HG02571 (cell line): Measurements from ENCODE around the gene E2F1.

Experiments used
- ATAC-seq: cut with Tn5 transposase; IDR thresholded peaks from one replicate; pipeline ENCODE4 v1.9.1; 2021; ENCODE audit warnings: mild to moderate bottlenecking, moderate library complexity; ENCODE audit not compliant: unreplicated experiment

Gene E2F1

DNA sequence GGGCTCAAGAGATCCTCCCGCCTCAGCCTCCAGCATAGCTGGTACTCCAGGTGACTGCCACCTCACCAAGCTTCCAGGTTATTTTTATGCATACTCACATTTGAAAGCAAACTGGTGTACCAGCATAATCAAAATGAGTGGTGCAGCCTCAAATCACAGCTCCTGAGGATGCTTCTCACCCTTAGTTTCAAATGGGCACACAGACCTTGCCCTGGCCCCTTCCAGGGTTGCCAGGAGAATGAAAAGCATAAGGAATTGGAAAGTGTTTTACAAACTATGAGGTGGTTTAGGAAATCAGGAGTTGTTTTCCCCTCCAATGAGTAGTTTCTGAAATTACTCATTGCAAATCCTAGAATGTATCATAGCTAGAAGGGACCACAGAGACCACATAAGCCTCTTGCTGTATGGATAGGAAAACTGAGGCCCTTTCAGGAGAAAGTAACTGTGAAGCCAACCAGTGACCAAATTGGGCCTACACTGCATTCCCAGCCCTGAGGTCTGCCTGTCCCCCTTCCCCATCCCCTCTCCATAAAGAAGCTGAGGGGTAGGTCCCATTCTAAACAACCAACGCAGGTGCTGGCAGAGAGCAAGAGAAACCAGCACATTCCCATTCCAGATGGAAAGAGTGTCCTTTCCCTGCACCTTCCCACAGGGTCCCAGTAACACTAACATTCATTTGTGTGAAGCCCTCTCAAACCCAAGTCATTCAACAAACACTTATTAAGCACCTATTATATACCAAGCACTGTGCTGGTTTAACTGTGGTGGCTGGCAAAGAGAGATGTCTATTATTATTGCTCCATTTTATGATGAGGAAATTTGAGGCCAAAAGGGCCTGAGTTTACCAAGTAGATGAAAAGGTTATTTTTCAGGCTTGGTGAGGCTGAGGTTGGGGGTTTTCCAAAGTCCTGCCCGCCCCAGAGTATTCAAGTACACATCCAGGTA, 2.1 kb upstream of the E2F1 start:
- ATAC-seq, result no peak

DNA sequence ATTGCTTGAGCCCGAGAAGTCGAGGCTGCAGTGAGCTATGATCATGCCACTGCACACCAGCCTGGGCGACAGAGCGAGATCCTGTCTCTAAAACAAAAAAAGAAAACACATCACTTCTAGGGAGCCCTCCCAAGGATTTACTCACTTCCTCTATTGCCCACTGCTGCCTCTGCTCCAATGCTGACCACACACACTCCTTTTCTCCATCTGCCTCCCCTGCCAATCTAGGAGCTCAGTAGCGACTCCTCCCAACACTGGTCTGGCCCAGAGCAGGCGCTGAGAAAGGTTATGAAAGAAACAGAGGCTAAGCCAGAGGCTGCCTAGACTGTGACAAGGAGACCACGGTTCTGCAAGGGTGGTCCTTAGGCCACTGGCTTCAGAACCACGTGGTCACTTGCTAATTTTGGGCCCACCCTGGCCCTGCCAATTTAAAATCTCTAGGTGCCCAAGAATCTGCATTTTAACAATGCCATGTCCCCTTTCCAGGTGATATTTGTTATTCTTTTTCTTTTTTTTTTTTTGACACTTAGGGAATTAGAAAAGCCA, 1.3 kb upstream of the E2F1 start:
- ATAC-seq, result no peak

DNA sequence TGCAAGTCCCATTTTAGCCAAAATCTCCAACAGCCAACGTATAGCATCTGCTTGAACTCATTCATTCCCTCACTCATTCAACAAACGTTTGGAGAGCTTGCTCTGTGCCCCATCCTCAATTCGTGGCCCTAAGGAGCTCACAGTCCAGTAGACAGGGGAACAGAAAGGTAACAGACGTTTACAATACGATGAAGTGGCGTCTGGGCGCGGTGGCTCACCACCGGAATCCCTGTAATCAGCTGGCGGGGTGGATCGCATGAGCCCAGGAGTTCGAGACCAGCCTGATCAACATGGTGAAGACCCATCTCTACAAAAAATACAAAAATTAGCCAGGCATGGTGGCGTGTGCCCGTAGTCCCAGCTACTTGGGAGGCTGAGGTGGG, 790 bp upstream of the E2F1 start:
- ATAC-seq, result no peak

DNA sequence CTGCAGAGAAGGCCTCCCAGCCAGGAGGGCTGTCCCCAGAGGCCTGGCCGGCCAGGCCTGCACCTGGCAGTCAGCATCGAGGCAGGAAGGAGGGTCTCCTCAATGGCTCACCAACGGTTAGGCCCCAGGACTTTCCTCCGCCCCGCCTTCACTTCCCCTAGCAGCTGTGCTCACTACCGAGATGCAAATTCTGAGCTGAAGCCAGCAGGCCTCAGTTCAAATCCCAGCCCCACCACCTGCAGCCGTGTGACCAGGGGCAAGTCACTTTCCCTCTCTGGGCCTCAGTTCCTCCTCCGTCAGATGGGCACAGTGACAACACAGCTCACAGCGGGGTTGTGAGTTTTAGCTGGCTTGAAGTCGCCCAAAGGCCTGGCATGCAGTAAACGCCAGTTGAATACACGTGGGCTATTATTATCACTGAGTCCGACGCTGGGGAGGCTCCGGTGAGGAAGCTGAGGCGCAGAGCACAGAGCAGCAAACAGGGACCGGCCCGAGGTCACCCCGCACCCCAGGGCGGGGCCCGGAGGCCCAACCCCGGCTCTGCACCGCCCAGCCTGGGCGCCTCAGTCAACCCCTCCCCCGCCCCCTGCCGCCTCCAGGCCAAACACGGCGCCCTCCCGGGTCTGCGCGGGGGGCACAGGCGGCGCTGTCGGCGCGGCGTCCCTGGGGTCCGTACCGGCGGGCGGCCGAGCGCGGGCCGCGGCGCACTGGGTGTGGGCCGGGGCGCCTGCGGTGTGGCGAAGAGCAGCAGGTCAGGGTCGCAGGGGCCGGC, 671 bp downstream of the E2F1 start:
- ATAC-seq, result peak; percentile 30

GRCh38 chr20:33684533-33685327, 1.5 kb downstream of the E2F1 start:
- no peak for ATAC-seq

- ATAC-seq, result no peak
Measured at GRCh38 chr20:33681728-33682353, 4.3 kb downstream of the E2F1 start.

DNA sequence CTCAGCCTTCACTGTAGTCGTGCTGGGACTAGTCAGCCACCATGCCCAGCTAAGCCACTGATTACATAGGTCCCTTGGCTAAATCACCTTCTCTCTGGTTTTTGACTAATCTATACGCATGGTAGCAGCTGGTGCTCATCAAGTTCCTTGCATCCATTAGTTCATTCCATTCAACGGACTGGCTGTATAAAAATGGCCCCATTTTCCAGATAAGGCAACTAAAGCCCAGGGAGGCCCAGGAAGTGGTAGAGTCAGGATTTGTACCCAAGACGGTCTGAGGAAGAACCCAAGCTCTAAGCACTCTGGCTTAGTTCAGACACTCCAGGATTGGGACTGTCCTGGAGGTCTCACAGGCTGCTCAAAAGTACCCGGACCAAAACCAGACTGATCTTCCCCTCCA, 4.9 kb downstream of the E2F1 start:
- no peak for ATAC-seq

DNA sequence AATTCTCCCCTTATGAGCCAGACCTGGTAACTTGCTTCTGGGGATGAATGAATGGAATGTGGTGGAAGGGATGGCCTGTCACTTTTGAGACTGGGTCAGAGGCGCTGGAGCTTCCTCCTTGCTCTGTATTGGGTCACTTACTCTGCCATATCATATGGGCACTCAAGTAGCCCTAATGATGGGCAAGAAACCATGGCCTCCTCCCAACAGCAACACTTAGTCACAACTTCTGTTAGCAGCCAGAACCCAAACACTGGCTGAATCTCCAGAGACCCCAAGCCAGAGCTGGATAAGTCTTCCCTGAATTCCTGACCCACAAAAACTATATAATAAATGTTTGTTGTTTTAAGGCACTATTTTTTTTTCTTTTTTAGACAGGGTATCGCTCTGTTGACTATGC, 5.5 kb downstream of the E2F1 start:
- ATAC-seq, result no peak

- peak; percentile 51 for ATAC-seq
Measured at GRCh38 chr20:33679758-33680485, 6.3 kb downstream of the E2F1 start.

DNA sequence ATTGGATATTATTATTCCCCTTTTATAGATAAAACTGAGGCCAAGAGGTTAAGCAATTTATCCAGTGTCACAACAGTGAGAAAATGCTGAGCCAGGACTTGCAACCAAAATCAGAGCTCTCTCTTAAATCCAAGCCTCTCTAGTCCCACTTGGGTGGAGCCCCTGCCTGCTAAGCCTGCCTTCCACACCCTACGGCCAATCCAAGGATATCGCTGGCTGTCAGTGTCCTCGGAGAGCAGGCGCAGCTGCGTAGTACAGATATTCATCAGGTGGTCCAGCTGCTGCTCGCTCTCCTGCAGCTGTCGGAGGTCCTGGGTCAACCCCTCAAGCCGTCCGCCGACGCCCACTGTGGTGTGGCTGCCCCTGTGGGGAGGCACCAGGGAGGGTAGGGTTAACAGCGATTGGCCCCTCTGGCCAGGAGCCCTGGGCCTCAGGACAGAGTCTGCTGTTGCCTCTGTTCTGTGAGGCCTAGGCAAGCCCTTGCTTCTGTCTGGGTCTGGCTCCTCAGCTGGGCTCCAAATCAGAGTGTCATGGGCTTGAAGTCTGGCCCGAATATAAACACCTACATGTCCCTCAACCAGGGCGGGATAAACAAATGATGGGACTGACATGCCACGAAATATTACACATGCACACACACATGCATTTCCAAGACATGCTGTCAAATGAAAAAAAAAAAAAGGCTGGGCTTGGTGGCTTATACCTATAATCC, 8.0 kb downstream of the E2F1 start:
- no peak for ATAC-seq

GRCh38 chr20:33676652-33677645, 9.2 kb downstream of the E2F1 start:
- ATAC-seq, result no peak

GRCh38 chr20:33676121-33676520, 10.1 kb downstream of the E2F1 start:
- no peak for ATAC-seq

DNA sequence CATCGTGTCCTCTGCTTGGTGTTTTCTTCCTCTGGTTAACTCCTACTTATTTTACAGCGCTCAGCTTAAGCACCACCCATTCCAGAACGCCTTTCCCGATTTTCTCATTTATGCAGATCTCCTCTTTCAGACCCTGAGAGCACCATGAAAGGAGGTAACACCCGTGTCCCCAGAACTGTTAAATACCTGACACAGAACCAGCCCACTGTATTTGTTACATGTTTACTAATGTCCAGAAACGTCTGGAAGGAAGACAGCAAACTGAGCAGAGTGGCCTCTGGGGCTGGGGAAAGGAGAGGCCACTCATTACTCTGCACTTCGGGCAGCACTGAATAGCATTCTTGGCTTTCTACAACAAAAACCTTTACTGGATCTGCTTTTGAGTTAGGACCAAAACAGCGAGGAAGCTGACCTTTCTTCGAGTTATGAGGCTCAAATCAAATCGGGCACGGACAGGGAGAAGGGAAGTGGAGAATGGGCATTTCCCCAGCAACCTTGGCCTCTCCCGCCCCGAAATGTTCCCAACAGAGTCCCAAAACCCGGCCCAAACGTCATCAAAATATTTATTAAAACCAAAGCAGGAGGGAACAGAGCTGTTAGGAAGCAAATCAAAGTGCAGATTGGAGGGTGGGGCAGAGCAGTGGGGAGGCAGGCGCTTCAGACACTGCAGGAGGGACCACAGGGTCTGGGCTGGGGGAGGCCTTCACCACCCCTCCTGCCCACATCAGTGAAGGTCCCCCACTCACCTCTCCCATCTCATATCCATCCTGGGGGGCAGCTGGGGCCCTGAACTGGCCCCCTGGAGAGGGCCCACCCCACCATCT, 10.8 kb downstream of the E2F1 start:
- ATAC-seq, result no peak

- ATAC-seq, result peak; percentile 58
Measured at GRCh38 chr20:33674294-33675135, 11.7 kb downstream of the E2F1 start, which contains the start of gene NECAB3. NECAB3 (minus strand) TSS chr20:33674428; CDS start chr20:33674352, 76 bp downstream.

DNA sequence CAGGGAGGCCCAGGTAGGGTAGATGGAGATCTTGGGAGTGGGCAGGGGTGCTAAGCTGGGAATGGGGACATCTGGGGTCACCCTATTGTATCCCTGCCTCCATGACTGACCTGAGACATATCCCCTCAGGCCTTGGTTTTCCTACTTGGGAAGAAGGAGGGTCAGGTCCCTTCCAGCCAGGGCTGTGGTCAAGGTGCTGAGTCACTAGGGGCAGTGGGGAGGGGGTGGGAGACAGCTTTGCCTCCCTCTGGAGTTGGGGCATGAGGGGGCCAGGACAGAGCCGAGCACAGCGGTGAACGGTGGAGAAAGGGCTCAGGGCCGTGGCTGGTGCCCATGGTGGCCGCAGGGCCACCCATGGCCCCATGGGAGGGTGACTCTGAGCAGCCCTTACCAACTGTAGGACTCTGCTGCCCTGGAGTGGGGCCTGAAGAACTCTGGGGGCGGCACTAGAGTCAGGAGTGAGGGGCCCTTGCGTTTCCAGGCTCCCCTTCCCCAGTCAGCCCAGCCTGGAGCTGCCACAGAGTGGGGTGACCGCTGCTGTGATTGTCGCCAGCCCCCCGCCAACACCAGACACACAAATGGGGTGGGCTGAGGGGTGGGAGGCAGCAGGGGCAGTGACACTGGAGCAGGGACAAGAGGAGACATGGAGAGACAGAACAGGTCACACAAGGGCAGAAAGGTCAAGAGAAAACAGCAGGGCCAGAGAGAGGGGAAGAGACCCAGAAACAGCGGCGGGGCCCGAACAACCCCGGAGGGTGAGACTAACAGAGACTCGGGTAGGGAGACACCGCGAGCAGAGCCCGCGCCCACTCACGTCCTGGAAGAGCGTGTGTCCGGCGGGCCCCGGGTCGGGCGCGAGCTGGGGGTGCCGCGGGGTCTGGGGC, 12.5 kb downstream of the E2F1 start:
- peak; percentile 16 for ATAC-seq
